Measurements from ENCODE around the gene ALG11. TPM values are rescaled to one million over a fixed set of nuclear protein-coding genes. Genes with fewer than 3 reads are reported as not detected.

ALG11 gene
- total and polyA plus RNA-seq, 8 donors = 27.1 to 34.9 (median 31.4) TPM

- Histone ChIP-seq H3K36me3 (no peaks in the 10 kb centered on the region), H3K4me1 (no peaks in the 10 kb centered on the region), H3K27me3 (no peaks in the 10 kb centered on the region), H3K9me3 (no peaks in the 10 kb centered on the region), H3K4me3 (no peak overlapping the region), H3K27ac (no peak overlapping the region)
- DNase-seq = no peak
- no peak for TF ChIP-seq CTCF (IDR thresholded peaks at IDR 0.05)
- intact Hi-C loops (cut with DNase I) = no loop called here
- ATAC-seq = no peak
Measured at GRCh38 chr13:51988988-51989618, 23.1 kb upstream of the ALG11 start.

GRCh38 chr13:51993713-51994112 lies 18.5 kb upstream of the ALG11 start:
- Histone ChIP-seq H3K4me3 (no peak overlapping the region), H3K36me3 (no peaks in the 10 kb centered on the region), H3K9me3 (no peaks in the 10 kb centered on the region), H3K27ac (no peak overlapping the region), H3K4me1 (peaks cover 3 to 16% of the 10 kb centered on the region in 2 donors), H3K27me3 (no peaks in the 10 kb centered on the region)
- no peak for DNase-seq
- intact Hi-C loops (cut with DNase I) = no loop called here
- TF ChIP-seq CTCF (IDR thresholded peaks at IDR 0.05) = no peak
- ATAC-seq = no peak

- H3K36me3 ChIP-seq = no peaks in the 10 kb centered on the region
- H3K9me3 ChIP-seq = no peaks in the 10 kb centered on the region
- DNase-seq (peak in 2 of 4 donors; percentile 41 to 43), ATAC-seq (peak; percentile 79)
- peak overlapping the region in 1 of 2 donors; percentile 20 for H3K27ac ChIP-seq
- no peak for TF ChIP-seq CTCF (IDR thresholded peaks at IDR 0.05)
- no peaks in the 10 kb centered on the region for H3K27me3 ChIP-seq
- peaks cover 3 to 16% of the 10 kb centered on the region in 2 donors for H3K4me1 ChIP-seq
- no peak overlapping the region for H3K4me3 ChIP-seq
- intact Hi-C loops (cut with DNase I) = no loop called here
Measured at GRCh38 chr13:51995677-51996551, 16.3 kb upstream of the ALG11 start.

- peaks cover 3 to 16% of the 10 kb centered on the region in 2 donors for H3K4me1 ChIP-seq
- DNase-seq (no peak), ATAC-seq (no peak)
- no peaks in the 10 kb centered on the region for H3K36me3 ChIP-seq
- H3K27ac ChIP-seq = no peak overlapping the region
- no peak overlapping the region for H3K4me3 ChIP-seq
- no peaks in the 10 kb centered on the region for H3K27me3 ChIP-seq
- H3K9me3 ChIP-seq = no peaks in the 10 kb centered on the region
- TF ChIP-seq CTCF (IDR thresholded peaks at IDR 0.05) = no peak
- intact Hi-C loops (cut with DNase I) = no loop called here
Measured at GRCh38 chr13:51996641-51997040, 15.6 kb upstream of the ALG11 start.

- Histone ChIP-seq H3K4me3 (no peak overlapping the region), H3K36me3 (no peaks in the 10 kb centered on the region), H3K4me1 (peaks cover 3 to 16% of the 10 kb centered on the region in 2 donors), H3K9me3 (no peaks in the 10 kb centered on the region), H3K27ac (no peak overlapping the region), H3K27me3 (no peaks in the 10 kb centered on the region)
- no peak for TF ChIP-seq CTCF (IDR thresholded peaks at IDR 0.05)
- ATAC-seq = no peak
- intact Hi-C loops (cut with DNase I) = no loop called here
- DNase-seq = no peak
Measured at GRCh38 chr13:51997186-51997585, 15.0 kb upstream of the ALG11 start.

Data from left lung (tissue), 10 donors.